ENCODE data around the gene SHOX. TPM values are rescaled to one million over a fixed set of nuclear protein-coding genes. Genes with fewer than 3 reads are reported as not detected.

Gene SHOX
- polyA plus RNA-seq, 1 of the 3 experiments (the other 2 are of a cell fraction) = not detected

- H3K79me2 ChIP-seq (ENCODE audit: insufficient read depth) = no peaks in the 10 kb centered on the region
- 32% methylated on average over 26 of the region's 62 CpGs for WGBS (ENCODE audit: low lambda C conversion rate)
Observed at GRCh38 chrX:630007-630611, 482 bp upstream of the SHOX start.

More at GRCh38 chrX:630007-630611, 482 bp upstream of the SHOX start:
- Histone ChIP-seq H2AFZ (ENCODE audit: low read depth) (no peak overlapping the region), H3K27me3 (ENCODE audit: insufficient read depth) (peaks cover 44% of the 10 kb centered on the region), H3F3A (replicated peaks; ENCODE audit: insufficient read depth) (no peaks in the 10 kb centered on the region), H3K9me3 (no peaks in the 10 kb centered on the region), H3K27ac (ENCODE audit: low read depth in 2 of 2, low read length in 1 of 2) (no peak overlapping the region), H3K4me3 (ENCODE audit: low read depth in 2 of 2, low read length in 1 of 2) (no peak overlapping the region), H4K20me1 (ENCODE audit: insufficient read depth) (no peaks in the 10 kb centered on the region), H3K4me2 (no peak overlapping the region), H3K9me2 (no peaks in the 10 kb centered on the region), H3K36me3 (replicated peaks in 1 of 2; ENCODE audit: control insufficient read depth in 1 of 2, insufficient read depth in 2 of 2, low read length in 1 of 2) (no peaks in the 10 kb centered on the region), H3K9ac (no peak overlapping the region), H3K4me1 (ENCODE audit: control insufficient read depth in 1 of 2, insufficient read depth in 2 of 2, low read depth in 1 of 2, low read length in 1 of 2) (no peaks in the 10 kb centered on the region)
- TF ChIP-seq SMC3 (IDR thresholded peaks at IDR 0.05; ENCODE audit: low read depth, low read length) = no peak
- TF ChIP-seq CTCF (IDR thresholded peaks at IDR 0.05) = no peak
- TF ChIP-seq ZBTB33 (IDR thresholded peaks at IDR 0.05; ENCODE audit: borderline replicate concordance, low read depth) = no peak
- no peak for TF ChIP-seq IRF3 (IDR thresholded peaks at IDR 0.05; ENCODE audit: low read depth, low read length)
- no peak for TF ChIP-seq FOXM1 (IDR thresholded peaks at IDR 0.05; ENCODE audit: low read depth)
- no peak for TF ChIP-seq TAF1 (IDR thresholded peaks at IDR 0.05; ENCODE audit: borderline replicate concordance, low read depth, low read length)
- TF ChIP-seq FOXJ3 (CRISPR knock-in tag; IDR thresholded peaks at IDR 0.05) = no peak
- no peak for TF ChIP-seq NFIC (IDR thresholded peaks at IDR 0.05; ENCODE audit: borderline replicate concordance)
- TF ChIP-seq RAD21 (IDR thresholded peaks at IDR 0.05; ENCODE audit: low read length) = no peak
- no peak for TF ChIP-seq NRF1 (IDR thresholded peaks at IDR 0.05; ENCODE audit: low read depth, low read length)
- ChIA-PET POLR2A (no interaction called here), CTCF (no interaction called here)
- DNase-seq = no peak

Data from SK-N-SH (cell line).